Retinal pigment epithelial cell (primary cell): ENCODE results near the gene NVL.
"Not testable (repeated sequence)": the region's sequence is repeated elsewhere in the genome, so short reads cannot be mapped to it uniquely, and the experiment has no call there.

ENCODE experiments used
- DNase-seq: peaks from one replicate; pipeline ENCODE4 v3.0.0-alpha.2; 2010; ENCODE audit warnings: low read depth
- H3K4me3 ChIP-seq: 2 replicates; pipeline ENCODE4 v1.5.1; 2011; ENCODE audit warnings: mild to moderate bottlenecking, low read length, control low read depth, moderate library complexity
- TF ChIP-seq, protein P1 (sequence below): conservative IDR thresholded peaks from 2 replicates; pipeline ENCODE4 v1.5.1; 2011; ENCODE audit warnings: low read depth, low read length, control low read depth, inconsistent platforms

Gene NVL

DNA sequence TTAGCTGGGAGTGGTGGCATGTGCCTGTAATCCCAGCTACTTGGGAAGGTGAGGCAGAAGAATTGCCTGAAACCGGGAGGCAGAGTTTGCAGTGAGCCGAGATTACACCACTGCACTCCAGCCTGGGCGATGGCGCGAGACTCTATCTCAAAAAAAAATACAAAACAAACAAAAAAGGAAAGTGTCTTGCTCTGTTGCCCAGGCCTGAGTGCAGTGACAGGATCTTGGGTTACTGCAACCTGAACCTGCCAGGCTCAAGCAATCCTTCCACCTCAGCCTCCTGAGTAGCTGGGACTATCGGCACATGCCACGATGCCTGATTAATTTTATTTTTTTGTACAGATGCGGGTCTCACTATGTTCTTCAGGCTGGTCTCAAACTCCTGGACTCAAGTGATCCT lies 113.6 kb downstream of the NVL start:
- TF ChIP-seq, protein P1, sequence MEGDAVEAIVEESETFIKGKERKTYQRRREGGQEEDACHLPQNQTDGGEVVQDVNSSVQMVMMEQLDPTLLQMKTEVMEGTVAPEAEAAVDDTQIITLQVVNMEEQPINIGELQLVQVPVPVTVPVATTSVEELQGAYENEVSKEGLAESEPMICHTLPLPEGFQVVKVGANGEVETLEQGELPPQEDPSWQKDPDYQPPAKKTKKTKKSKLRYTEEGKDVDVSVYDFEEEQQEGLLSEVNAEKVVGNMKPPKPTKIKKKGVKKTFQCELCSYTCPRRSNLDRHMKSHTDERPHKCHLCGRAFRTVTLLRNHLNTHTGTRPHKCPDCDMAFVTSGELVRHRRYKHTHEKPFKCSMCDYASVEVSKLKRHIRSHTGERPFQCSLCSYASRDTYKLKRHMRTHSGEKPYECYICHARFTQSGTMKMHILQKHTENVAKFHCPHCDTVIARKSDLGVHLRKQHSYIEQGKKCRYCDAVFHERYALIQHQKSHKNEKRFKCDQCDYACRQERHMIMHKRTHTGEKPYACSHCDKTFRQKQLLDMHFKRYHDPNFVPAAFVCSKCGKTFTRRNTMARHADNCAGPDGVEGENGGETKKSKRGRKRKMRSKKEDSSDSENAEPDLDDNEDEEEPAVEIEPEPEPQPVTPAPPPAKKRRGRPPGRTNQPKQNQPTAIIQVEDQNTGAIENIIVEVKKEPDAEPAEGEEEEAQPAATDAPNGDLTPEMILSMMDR = no peak
- no peak overlapping the region for H3K4me3 ChIP-seq
- no peak for DNase-seq

DNA sequence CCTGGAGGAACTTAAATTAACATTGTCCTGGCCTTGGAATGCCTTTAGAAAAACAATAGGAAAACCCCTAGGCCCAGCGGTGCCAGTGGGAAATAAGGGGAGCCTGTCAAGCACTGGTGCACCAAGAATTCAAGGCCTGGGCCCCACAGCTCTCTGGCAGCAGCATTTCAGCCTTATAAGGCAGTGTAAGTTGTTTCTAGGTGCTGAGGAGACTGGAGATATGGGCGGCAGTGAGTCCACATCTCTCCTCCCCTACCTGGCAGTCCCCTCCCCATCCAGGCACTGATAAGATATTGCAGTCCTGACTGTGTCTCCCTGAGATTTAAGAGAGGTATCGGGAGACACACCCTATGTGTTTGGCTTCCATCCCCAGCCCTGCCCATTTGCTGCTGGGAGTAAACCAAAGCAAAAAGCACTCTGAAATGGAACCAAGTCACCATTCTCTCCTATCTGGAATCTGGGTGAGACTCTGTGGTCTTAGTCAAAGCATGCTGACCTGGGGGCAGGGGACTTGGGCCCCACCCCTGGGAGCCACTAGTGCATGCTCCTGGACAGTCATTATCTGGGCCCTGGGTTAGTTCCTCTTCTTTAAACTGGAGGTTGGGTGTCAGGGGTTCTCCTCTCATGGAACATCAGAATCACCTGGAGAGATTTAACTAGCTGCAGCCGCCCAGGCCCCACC lies 116.4 kb downstream of the NVL start:
- TF ChIP-seq, protein P1 = no peak
- DNase-seq = no peak
- no peak overlapping the region for H3K4me3 ChIP-seq

DNA sequence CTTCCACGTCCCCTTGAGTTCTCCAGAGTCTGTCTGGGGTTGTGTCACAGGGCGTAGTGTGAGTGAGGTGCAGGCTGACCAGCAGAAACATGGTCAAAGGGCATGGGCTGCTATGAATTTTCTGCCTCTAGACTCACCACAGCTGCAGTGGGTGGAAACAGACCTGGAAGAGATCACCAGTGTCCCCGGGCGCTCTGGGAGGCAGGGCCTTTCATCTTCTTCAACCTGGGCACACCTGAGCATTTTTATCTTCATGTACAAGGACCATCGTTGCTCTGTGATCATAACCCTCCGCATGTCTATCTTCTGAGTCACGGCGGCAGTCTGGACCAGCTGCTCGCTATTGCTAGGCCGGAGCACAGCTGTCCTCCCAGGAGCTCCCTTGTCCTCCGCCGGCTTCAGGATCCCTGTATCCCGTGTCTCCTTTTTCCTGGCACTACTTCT lies 117.3 kb downstream of the NVL start:
- TF ChIP-seq, protein P1 = no peak
- DNase-seq = no peak
- no peak overlapping the region for H3K4me3 ChIP-seq

DNA sequence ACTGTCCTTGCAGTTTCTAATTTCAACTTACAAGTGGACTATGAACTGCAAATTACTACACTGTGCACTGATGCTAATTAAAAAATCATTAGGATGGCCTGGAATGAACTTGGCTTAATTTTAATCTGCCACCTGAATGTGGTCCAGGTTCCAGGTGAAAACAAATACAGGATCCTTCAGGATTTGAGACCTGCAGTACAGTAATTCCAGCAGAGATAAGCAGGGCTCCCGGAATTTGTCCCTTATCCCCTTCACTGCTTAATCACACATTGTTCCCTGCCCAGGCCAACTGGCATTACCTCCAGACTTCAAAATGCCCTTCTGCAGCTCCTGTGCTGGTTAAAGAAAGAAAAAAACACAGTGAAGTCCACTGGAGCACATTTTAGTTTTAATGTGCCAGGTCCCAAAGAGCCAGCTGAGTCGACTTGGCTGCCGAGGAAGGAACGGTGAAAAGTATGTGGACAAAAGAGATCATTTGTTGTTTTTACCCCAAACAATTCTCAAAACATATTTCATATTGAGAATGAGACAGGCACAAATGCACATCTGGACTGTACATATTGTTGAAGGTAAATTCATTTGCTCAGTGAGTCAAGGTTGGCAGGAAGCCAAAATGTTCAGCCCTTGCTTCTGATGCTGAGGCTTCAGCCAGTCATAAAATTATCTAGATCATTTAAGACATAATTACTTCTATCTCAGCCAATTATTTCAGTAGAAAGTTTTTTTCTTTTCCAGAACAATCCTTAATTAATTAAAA lies 118.6 kb downstream of the NVL start:
- TF ChIP-seq, protein P1 = no peak
- no peak overlapping the region for H3K4me3 ChIP-seq
- no peak for DNase-seq

DNA sequence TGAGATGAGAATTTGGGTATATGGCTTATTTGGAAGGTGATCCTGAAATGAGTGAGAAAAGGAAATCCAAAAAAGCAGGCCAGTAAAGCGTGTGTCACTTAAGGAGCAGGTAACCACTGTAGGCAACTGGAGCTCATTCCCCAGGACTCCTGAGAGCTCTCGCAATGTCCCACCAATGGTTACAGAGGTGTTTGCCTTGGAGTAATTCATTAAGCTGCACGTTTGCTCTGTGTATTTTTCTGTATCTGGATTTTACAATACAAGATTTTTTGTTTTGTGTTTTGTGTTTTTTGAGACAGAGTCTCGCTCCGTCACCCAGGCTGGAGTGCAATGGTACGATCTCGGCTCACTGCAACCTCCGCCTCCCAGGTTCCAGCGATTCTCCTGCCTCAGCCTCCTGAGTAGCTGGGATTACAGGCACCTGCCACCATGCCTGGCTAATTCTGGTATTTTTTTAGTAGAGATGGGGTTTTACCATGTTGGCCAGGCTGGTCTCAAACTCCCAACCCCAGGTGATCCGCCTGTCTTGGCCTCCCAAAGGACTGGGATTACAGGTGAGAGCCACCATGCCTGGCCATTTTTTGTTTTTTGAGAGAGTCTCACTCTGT lies 123.9 kb downstream of the NVL start:
- not testable (repeated sequence) for H3K4me3 ChIP-seq

DNA sequence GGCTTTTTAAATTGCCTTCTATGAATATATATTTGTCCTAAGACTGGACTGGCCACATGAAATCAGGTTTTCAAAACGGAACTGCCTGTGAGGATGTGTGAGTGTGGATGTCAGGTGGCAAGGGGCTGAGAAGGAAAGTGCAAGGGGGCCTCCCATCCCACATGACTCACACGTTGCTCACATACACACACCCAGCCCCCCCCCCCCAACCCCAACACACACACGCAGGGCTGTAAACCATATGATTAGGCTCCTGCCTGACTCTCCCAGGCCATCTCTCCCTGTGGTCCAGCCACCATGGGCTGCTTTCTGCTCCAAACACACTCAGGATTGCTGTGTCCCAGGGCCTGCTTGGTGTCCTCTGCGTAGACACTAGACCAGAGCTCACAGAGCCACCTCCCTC lies 124.5 kb downstream of the NVL start:
- TF ChIP-seq, protein P1 = no peak
- DNase-seq = no peak
- H3K4me3 ChIP-seq = no peak overlapping the region

More for the DNA sequence above, 123.9 kb downstream of the NVL start:
- not testable (repeated sequence) for DNase-seq

DNA sequence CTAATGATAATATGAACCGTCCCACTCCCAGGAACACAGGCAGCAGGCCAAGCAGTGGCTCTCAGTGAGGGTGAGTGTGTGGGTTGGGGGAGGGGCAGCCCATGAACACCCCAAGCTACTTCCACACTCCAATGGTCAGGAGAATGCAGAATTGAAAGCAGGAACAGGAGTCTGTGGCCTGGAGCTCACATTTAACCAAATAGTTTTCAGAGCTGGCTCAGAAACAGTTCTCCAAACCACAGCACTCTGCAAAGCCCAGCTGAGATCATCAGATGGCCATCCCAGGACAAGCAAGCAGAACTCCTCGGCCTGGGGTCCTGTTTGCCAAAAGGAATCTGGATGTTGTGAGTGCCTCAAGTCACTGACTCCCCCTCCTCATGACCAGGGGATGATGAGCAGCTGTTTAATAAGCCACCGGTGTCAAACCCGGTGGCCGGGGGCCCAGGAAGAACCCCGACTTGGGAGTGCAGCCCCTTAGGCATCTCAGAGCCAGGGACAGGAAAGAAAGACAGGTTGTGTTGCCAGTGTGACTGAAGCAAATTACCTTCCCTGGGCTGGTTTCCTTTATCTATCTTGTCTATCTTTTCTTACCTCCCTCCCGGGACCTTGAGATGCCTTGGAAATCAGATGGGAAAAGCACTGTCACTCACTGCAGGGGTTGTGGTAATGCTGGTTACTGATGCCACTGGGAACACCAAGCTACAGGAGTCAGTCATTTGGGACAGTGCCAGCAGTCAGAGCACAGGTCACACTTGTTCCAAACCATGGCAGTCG lies 126.5 kb downstream of the NVL start:
- no peak for DNase-seq
- TF ChIP-seq, protein P1 = no peak
- no peak overlapping the region for H3K4me3 ChIP-seq
